Heart left ventricle (tissue), 13 donors: ENCODE measurements around the gene MEG3.

Experiments used
- CTCF ChIP-seq, 12 donors: fragments of 200-600 bp; sonication (generic) in 4 of 12; IDR thresholded peaks; one replicate each; pipeline versions ENCODE4 v1.5.0 to v1.8.0; 2018 to 2022; ENCODE audit warnings: antibody characterized with exemption in 12 of 12, mild to moderate bottlenecking in 5 of 12
- POLR2A ChIP-seq, 2 donors: fragments of 450-650 bp; IDR thresholded peaks; one replicate each; pipeline ENCODE4 v1.6.1; 2017; ENCODE audit warnings: antibody characterized with exemption in 2 of 2, mild to moderate bottlenecking in 2 of 2, moderate library complexity in 2 of 2
- donor health status: ischemic (EF 13 %, LVEDD 7.1; RV severe dilation, severe dysfunction).
- donor health status: DM: no; HTN: yes; CAD: no.
- donor health status: DM: no; HTN: no; CAD: no.
- donor health status: ischemic (EF 25% LVEDD 6.9; RV normal size, moderate dysfunction).
- donor health status: ischemic (EF 25% LVEDD 5.7; RV mildly dilated, moderate dysfunction).
- donor health status: ischemic (EF 35%, LVEDD 5.7; RV mildly dilated, moderate dysfunction).
- donor health status: nonischemic (EF 11% LVEDD 7.7; RV severe dilation, severe dysfunction).
- donor health status: DM: yes; HTN: yes; CAD: no.
- donor health status: PGD.
- donor health status: ischemic (EF 29% LVEDD 5.4; RV normal size, mild dysfunction).
- donor health status: nonischemic (EF 23%, LVEDD 6.1; RV moderate dilation, normal function).

GRCh38 chr14:100841761-100842403 is 16.0 kb downstream of the MEG3 start:
- no peak for TF ChIP-seq CTCF (IDR thresholded peaks at IDR 0.05)
- TF ChIP-seq POLR2A (IDR thresholded peaks at IDR 0.05) = no peak
